ENCODE results near the gene PLPPR3. TPM values are rescaled to one million over a fixed set of nuclear protein-coding genes. Genes with fewer than 3 reads are reported as not detected.
A peak's percentile ranks its signal among the peaks of the same experiment; 100 is the strongest.

PLPPR3 gene
- total and polyA plus RNA-seq, 2 experiments from 2014 or later = 65.7 to 88.2 TPM

GRCh38 chr19:795691-796581 is 25.8 kb downstream of the PLPPR3 start:
- Histone ChIP-seq H3K27ac (peak overlapping the region; percentile 64), H3K36me3 (no peaks in the 10 kb centered on the region), H3K27me3 (no peaks in the 10 kb centered on the region), H3K4me3 (peak overlapping the region; percentile 48), H3K9me3 (ENCODE audit: low read depth) (no peaks in the 10 kb centered on the region), H3K4me1 (ENCODE audit: low read depth) (peaks cover 18% of the 10 kb centered on the region)
- TF ChIP-seq, protein P1, sequence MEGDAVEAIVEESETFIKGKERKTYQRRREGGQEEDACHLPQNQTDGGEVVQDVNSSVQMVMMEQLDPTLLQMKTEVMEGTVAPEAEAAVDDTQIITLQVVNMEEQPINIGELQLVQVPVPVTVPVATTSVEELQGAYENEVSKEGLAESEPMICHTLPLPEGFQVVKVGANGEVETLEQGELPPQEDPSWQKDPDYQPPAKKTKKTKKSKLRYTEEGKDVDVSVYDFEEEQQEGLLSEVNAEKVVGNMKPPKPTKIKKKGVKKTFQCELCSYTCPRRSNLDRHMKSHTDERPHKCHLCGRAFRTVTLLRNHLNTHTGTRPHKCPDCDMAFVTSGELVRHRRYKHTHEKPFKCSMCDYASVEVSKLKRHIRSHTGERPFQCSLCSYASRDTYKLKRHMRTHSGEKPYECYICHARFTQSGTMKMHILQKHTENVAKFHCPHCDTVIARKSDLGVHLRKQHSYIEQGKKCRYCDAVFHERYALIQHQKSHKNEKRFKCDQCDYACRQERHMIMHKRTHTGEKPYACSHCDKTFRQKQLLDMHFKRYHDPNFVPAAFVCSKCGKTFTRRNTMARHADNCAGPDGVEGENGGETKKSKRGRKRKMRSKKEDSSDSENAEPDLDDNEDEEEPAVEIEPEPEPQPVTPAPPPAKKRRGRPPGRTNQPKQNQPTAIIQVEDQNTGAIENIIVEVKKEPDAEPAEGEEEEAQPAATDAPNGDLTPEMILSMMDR (IDR thresholded peaks at IDR 0.05; ENCODE audit: low read depth, low read length) = no peak
- DNase-seq (ENCODE audit: low read depth in 1 of 2, low spot score in 1 of 2) = no peak

GRCh38 chr19:795073-795611 is 26.6 kb downstream of the PLPPR3 start:
- H3K4me3 ChIP-seq = no peak overlapping the region
- no peaks in the 10 kb centered on the region for H3K36me3 ChIP-seq
- no peak for DNase-seq (ENCODE audit: low read depth in 1 of 2, low spot score in 1 of 2)
- no peaks in the 10 kb centered on the region for H3K9me3 ChIP-seq (ENCODE audit: low read depth)
- H3K27ac ChIP-seq = peak overlapping the region; percentile 64
- H3K4me1 ChIP-seq (ENCODE audit: low read depth) = peaks cover 10% of the 10 kb centered on the region
- TF ChIP-seq, protein P1 (IDR thresholded peaks at IDR 0.05; ENCODE audit: low read depth, low read length) = no peak
- H3K27me3 ChIP-seq = no peaks in the 10 kb centered on the region

GRCh38 chr19:793806-794205 is 27.9 kb downstream of the PLPPR3 start:
- Histone ChIP-seq H3K4me1 (ENCODE audit: low read depth) (peaks cover 9% of the 10 kb centered on the region), H3K36me3 (no peaks in the 10 kb centered on the region), H3K27ac (no peak overlapping the region), H3K27me3 (no peaks in the 10 kb centered on the region), H3K4me3 (no peak overlapping the region), H3K9me3 (ENCODE audit: low read depth) (no peaks in the 10 kb centered on the region)
- no peak for DNase-seq (ENCODE audit: low read depth in 1 of 2, low spot score in 1 of 2)
- TF ChIP-seq, protein P1 (IDR thresholded peaks at IDR 0.05; ENCODE audit: low read depth, low read length) = no peak

DNA sequence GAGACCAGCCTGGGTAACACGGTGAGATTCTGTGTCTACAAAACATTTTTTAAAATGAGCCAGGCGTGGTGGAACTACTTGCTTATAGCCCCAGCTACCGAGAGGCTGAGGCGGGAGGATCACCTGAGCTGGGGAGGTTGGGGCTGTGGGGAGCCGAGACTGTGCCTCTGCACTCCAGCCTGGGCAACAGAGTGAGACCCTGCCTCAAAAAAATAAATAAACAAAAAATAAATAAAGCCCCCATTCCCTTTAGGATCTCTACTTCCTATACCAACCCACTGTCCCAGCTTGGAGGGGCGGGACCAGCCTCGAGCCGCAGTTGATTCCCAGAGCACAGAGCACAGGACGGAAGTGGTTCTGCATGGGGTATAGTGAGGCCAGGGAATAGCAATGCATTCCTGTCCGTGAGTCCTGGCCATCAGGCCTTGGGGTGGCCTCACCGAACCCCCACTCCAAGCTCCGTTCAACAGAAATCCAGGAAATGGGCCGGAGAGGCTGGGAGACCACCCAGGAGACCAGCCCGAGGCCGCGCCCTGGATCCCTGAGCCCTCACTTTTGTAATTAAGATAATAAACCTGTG is 29.4 kb downstream of the PLPPR3 start:
- DNase-seq (ENCODE audit: low read depth in 1 of 2, low spot score in 1 of 2) = no peak
- Histone ChIP-seq H3K27ac (peak overlapping the region; percentile 57), H3K9me3 (ENCODE audit: low read depth) (no peaks in the 10 kb centered on the region), H3K27me3 (no peaks in the 10 kb centered on the region), H3K4me1 (ENCODE audit: low read depth) (peaks cover 13% of the 10 kb centered on the region), H3K36me3 (no peaks in the 10 kb centered on the region), H3K4me3 (no peak overlapping the region)
- TF ChIP-seq, protein P1 (IDR thresholded peaks at IDR 0.05; ENCODE audit: low read depth, low read length) = no peak

DNA sequence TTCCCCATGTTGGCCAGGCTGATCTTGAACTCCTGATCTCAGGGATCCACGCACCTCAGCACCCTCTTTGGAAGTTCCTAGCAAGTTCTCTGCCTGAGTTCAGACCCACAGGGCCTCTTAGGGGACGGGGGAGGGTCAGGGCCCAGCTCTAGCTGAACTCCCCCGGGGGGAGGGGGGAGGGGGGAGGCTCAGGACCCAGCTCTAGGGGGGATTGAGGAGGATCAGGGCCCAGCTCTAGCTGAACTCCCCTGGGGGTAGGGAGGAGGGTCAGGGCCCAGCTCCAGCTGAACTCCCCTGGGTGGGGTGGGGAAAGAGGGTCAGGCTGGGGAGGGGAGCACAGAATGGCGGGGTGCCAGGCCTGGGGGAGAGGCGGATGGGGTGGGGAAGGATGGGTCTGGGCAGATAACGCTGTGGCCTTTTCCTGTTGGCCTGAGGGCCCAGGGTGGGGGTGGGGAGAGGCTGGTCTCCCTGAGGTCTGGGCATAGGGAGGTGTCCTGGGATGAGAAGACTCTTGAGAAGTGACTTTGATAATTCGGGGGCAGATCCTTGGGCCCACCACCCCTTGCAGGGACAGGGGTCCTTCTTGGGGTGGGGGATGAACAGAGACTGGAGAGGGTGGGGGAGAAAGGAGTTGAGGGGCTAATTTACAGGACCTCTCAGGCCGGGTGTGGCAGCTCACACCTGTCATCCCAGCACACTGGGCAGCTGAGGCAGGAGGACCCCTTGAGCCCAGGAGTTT is 30.0 kb downstream of the PLPPR3 start:
- TF ChIP-seq, protein P1 (IDR thresholded peaks at IDR 0.05; ENCODE audit: low read depth, low read length) = no peak
- peak overlapping the region; percentile 57 for H3K27ac ChIP-seq
- H3K9me3 ChIP-seq (ENCODE audit: low read depth) = no peaks in the 10 kb centered on the region
- no peak overlapping the region for H3K4me3 ChIP-seq
- no peaks in the 10 kb centered on the region for H3K36me3 ChIP-seq
- peaks cover 13% of the 10 kb centered on the region for H3K4me1 ChIP-seq (ENCODE audit: low read depth)
- no peaks in the 10 kb centered on the region for H3K27me3 ChIP-seq
- peak in 1 of 2 donors; percentile 62 for DNase-seq (ENCODE audit: low read depth in 1 of 2, low spot score in 1 of 2)

All from cardiac muscle cell (in vitro differentiated cells and primary cell).